Measurements from ENCODE around the gene E4F1. TPM values are rescaled to one million over a fixed set of nuclear protein-coding genes. Genes with fewer than 3 reads are reported as not detected.

The E4F1 gene
- total and polyA plus RNA-seq, 2 of the 8 experiments (the other 6 are each of a cell fraction or from before 2014, with no cell fraction given) = 22.2 to 27.0 TPM

GRCh38 chr16:2284797-2285576, 61.6 kb downstream of the E4F1 start:
- Histone ChIP-seq H3K4me2 (ENCODE audit: insufficient read depth in 1 of 2, low read depth in 2 of 2, low read length in 2 of 2) (no peak overlapping the region), H2BK120ac (replicated peaks; ENCODE audit: low read depth, low read length) (no peak overlapping the region), H3K36me3 (ENCODE audit: control insufficient read depth in 2 of 4, insufficient read depth in 4 of 4, low read length in 3 of 4) (no peaks in the 10 kb centered on the region), H2AFZ (ENCODE audit: low read length) (no peak overlapping the region), H3K18ac (ENCODE audit: extremely low read depth, low read length) (no peak overlapping the region), H2BK12ac (ENCODE audit: low read depth, low read length) (no peak overlapping the region; the same call in 1 of the 2 replicates), H3K79me1 (ENCODE audit: low read depth, low read length) (no peaks in the 10 kb centered on the region), H3K27me3 (replicated peaks in 1 of 4; ENCODE audit: control insufficient read depth in 3 of 4, extremely low read depth in 1 of 4, insufficient read depth in 3 of 4, low read length in 3 of 4) (no peaks in the 10 kb centered on the region), H3K4me3 (ENCODE audit: extremely low read depth in 1 of 4, insufficient read depth in 2 of 4, low read depth in 3 of 4, low read length in 4 of 4) (no peak overlapping the region), H3K9me3 (ENCODE audit: insufficient read depth in 2 of 2, low read depth in 1 of 2, low read length in 1 of 2) (no peaks in the 10 kb centered on the region), H3K4ac (replicated peaks; ENCODE audit: insufficient read length, low read depth, low read length) (no peak overlapping the region), H3K79me2 (ENCODE audit: control insufficient read depth in 1 of 2, insufficient read depth in 2 of 2, low read length in 2 of 2) (no peaks in the 10 kb centered on the region), H4K8ac (ENCODE audit: extremely low read depth, insufficient read depth, low read length) (no peak overlapping the region; the same call in 1 of the 2 replicates), H2AK5ac (ENCODE audit: low read depth, low read length) (no peak overlapping the region), H2BK15ac (ENCODE audit: low read length) (no peak overlapping the region), H2BK20ac (ENCODE audit: low read length) (no peak overlapping the region), H3K14ac (ENCODE audit: insufficient read length) (no peak overlapping the region), H3K56ac (replicated peaks; ENCODE audit: insufficient read length, low read depth, low read length) (no peak overlapping the region), H3K4me1 (replicated peaks in 1 of 4; ENCODE audit: control insufficient read depth in 3 of 4, insufficient read depth in 4 of 4, low read length in 3 of 4) (no peaks in the 10 kb centered on the region; a peak in 1 of 7 replicates), H4K91ac (replicated peaks; ENCODE audit: insufficient read length, low read length) (no peak overlapping the region), H3K23ac (ENCODE audit: insufficient read length) (no peak overlapping the region), H2BK5ac (ENCODE audit: low read depth, low read length) (no peak overlapping the region; the same call in 1 of the 2 replicates), H4K20me1 (replicated peaks in 1 of 2; ENCODE audit: control insufficient read depth in 1 of 2, insufficient read depth in 2 of 2, low read length in 2 of 2) (no peaks in the 10 kb centered on the region), H3K23me2 (ENCODE audit: low read depth, low read length) (no peaks in the 10 kb centered on the region), H4K5ac (ENCODE audit: insufficient read length, low read depth, low read length) (no peak overlapping the region), H3K9ac (replicated peaks in 1 of 4; ENCODE audit: extremely low read depth in 1 of 4, low read depth in 3 of 4, low read length in 3 of 4) (no peak overlapping the region), H3K27ac (ENCODE audit: low read depth, low read length) (no peak overlapping the region)
- FAIRE-seq = no peak
- ChIA-PET CTCF (ENCODE audit: partially characterized antibody) (interaction anchor here (0.6 to 1.4 kb wide), 4 partner anchors 33 to 215 kb away, joined by 3 to 5 read pairs (median 4); no protein-coding TSS in a partner anchor), POLR2A (ENCODE audit: partially characterized antibody) (interaction anchor here (0.7 to 1.4 kb wide), 3 partner anchors 17 to 155 kb away, joined by 3 to 4 read pairs (median 4); partner anchors contain the start of gene ECI1)
- 95% methylated on average over 34 of the region's 35 CpGs; no CpG with 5 or more reads in 1 of the 2 experiments for WGBS, 2 experiments (ENCODE audit: extremely low coverage in 1 of 2, insufficient coverage in 1 of 2, insufficient read length in 1 of 2, insufficient replicate concordance in 2 of 2, low coverage in 1 of 2, low lambda C conversion rate in 2 of 2, missing lambda C conversion rate in 1 of 2)
- no peak for DNase-seq (ENCODE audit: low read depth in 1 of 2, low spot score in 2 of 2)
- TF ChIP-seq E2F6 (IDR thresholded peaks at IDR 0.05) (no peak), KDM1A (IDR thresholded peaks at IDR 0.05; ENCODE audit: borderline replicate concordance, low read length) (no peak), POLR2A (IDR thresholded peaks at IDR 0.05; ENCODE audit: control extremely low read depth in 1 of 2, low read depth in 2 of 2, low read length in 2 of 2) (no peak), CTCF (IDR thresholded peaks at IDR 0.05; ENCODE audit: control extremely low read depth in 1 of 3, insufficient read depth in 1 of 3, low read depth in 1 of 3, low read length in 3 of 3) (peak in 2 of 3 experiments; percentile 14 to 17; a peak in 2 of 4 replicates), USF2 (IDR thresholded peaks at IDR 0.05; ENCODE audit: low read length) (no peak), TAF7 (optimal IDR thresholded peaks at IDR 0.05; ENCODE audit: borderline replicate concordance, low read depth, low read length) (no peak), TCF12 (IDR thresholded peaks at IDR 0.05; ENCODE audit: low read depth, low read length) (no peak)
